Measurements from ENCODE around the gene CDC6.
A peak's percentile ranks its signal among the peaks of the same experiment; 100 is the strongest.
"Not testable (repeated sequence)": the region's sequence is repeated elsewhere in the genome, so short reads cannot be mapped to it uniquely, and the experiment has no call there.

CDC6 gene

GRCh38 chr17:40303708-40304551 lies 16.3 kb downstream of the CDC6 start:
- H3K4me3 ChIP-seq (ENCODE audit: low read depth, low read length), result no peak overlapping the region
- DNase-seq (ENCODE audit: low read depth), result no peak
- TF ChIP-seq MAX (IDR thresholded peaks at IDR 0.05; ENCODE audit: low read depth, low read length) (no peak), POLR2A (IDR thresholded peaks at IDR 0.05; ENCODE audit: extremely low read depth, insufficient read length) (no peak), MYC (IDR thresholded peaks at IDR 0.05; ENCODE audit: low read depth, low read length) (no peak), CTCF (IDR thresholded peaks at IDR 0.05; ENCODE audit: low read depth, low read length) (no peak)

GRCh38 chr17:40304552-40304863 lies 16.8 kb downstream of the CDC6 start:
- DNase-seq (ENCODE audit: low read depth); H3K4me3 ChIP-seq (ENCODE audit: low read depth, low read length): not testable (repeated sequence)

- not testable (repeated sequence) for H3K4me3 ChIP-seq (ENCODE audit: low read depth, low read length); DNase-seq (ENCODE audit: low read depth)
Measured at GRCh38 chr17:40304866-40305265, 17.2 kb downstream of the CDC6 start.

GRCh38 chr17:40306395-40306794 lies 18.7 kb downstream of the CDC6 start:
- DNase-seq (ENCODE audit: low read depth), result no peak
- H3K4me3 ChIP-seq (ENCODE audit: low read depth, low read length), result no peak overlapping the region
- TF ChIP-seq CTCF (IDR thresholded peaks at IDR 0.05; ENCODE audit: low read depth, low read length) (no peak), POLR2A (IDR thresholded peaks at IDR 0.05; ENCODE audit: extremely low read depth, insufficient read length) (no peak), MAX (IDR thresholded peaks at IDR 0.05; ENCODE audit: low read depth, low read length) (no peak), MYC (IDR thresholded peaks at IDR 0.05; ENCODE audit: low read depth, low read length) (no peak)

- TF ChIP-seq MAX (IDR thresholded peaks at IDR 0.05; ENCODE audit: low read depth, low read length) (no peak), CTCF (IDR thresholded peaks at IDR 0.05; ENCODE audit: low read depth, low read length) (no peak), POLR2A (IDR thresholded peaks at IDR 0.05; ENCODE audit: extremely low read depth, insufficient read length) (no peak), MYC (IDR thresholded peaks at IDR 0.05; ENCODE audit: low read depth, low read length) (no peak)
- H3K4me3 ChIP-seq (ENCODE audit: low read depth, low read length), result no peak overlapping the region
- DNase-seq (ENCODE audit: low read depth), result peak; percentile 49
Measured at GRCh38 chr17:40307001-40307730, 19.5 kb downstream of the CDC6 start.

- no peak overlapping the region for H3K4me3 ChIP-seq (ENCODE audit: low read depth, low read length)
Measured at GRCh38 chr17:40307740-40308239, 20.1 kb downstream of the CDC6 start.

More at GRCh38 chr17:40307740-40308239, 20.1 kb downstream of the CDC6 start:
- DNase-seq (ENCODE audit: low read depth), result peak; percentile 42
- no peak for TF ChIP-seq MAX (IDR thresholded peaks at IDR 0.05; ENCODE audit: low read depth, low read length)
- TF ChIP-seq CTCF (IDR thresholded peaks at IDR 0.05; ENCODE audit: low read depth, low read length), result no peak
- TF ChIP-seq POLR2A (IDR thresholded peaks at IDR 0.05; ENCODE audit: extremely low read depth, insufficient read length), result no peak
- no peak for TF ChIP-seq MYC (IDR thresholded peaks at IDR 0.05; ENCODE audit: low read depth, low read length)

Measured in NB4 (cell line).